GM15510 (cell line): ENCODE data around the gene IL3.

Experiments
- POLR2A ChIP-seq: IDR thresholded peaks from 3 replicates; pipeline ENCODE4 v1.6.1; 2011; ENCODE audit warnings: borderline replicate concordance; ENCODE audit not compliant: insufficient read length; ENCODE audit errors: extremely low read depth

IL3 gene

GRCh38 chr5:132060501-132061161 lies at the start of gene IL3:
Gene IL3 (plus strand): TSS chr5:132060655. CDS start chr5:132060707, 52 bp downstream.
- TF ChIP-seq POLR2A: no peak

DNA sequence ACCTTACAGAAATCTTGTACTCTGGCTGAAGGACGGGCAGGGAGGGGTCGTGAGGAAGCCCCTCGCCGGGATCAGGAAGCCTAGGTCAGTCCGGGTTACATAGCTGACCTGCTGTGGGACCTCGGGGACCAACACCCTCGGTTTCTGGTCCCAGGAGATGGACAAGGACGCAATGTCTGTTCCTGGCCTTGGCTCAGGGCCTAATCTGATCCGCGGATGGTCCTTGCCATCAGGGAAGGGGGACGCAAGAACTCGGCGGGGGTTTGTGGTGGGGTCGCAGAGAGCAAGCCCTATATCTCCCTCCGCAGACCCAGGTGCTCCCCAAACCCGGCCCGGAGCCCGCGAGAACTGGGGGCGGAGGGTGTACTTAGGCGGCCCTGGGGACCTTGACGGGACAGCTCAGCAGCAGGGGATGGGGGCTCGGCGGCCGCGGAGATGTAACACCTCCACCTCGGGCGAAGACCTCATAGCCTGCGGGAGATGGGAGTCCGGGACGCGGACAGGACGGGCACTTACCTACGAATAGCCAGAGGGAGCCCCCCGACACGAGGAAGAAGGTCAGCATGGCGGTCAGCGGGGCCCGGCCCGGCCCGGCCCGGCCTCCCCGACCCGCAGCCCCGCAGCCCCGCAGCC lies 49.4 kb upstream of the IL3 start:
- TF ChIP-seq POLR2A: no peak

GRCh38 chr5:132011622-132012343 lies 48.7 kb upstream of the IL3 start, which contains the start of gene ACSL6:
Gene ACSL6 (minus strand): TSS chr5:132011658. CDS start chr5:132011553, 105 bp downstream.
- no peak for TF ChIP-seq POLR2A

DNA sequence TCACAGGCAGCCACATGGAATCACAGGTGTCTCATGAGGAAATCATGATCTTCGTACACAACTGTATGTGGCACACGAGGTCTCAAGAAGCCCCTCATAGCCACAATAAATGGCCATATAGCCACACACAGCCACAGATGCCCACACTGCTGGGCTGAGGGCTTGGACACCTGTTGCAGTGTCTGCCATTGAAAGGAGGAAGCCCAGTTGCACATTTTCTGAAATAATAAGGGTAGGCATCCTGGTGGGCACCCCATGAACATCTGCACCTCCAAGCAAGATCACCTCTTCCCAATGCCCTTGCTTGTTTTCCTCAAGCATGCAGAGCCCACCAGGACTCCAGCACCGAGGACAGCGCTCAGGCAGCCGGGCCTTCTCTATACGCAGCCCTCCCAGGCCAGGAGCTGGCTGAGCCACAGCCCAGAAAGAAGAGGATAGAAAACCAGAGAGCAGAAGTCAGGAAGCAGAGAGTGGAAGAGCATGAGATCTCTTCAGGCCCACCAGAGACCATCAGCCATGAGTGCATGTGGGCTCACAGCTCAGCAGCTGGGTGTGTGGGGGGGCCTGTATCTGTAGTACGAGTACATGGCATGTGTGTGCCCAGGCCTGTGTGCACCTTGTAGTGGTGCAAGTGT lies 48.0 kb upstream of the IL3 start:
- TF ChIP-seq POLR2A: no peak

DNA sequence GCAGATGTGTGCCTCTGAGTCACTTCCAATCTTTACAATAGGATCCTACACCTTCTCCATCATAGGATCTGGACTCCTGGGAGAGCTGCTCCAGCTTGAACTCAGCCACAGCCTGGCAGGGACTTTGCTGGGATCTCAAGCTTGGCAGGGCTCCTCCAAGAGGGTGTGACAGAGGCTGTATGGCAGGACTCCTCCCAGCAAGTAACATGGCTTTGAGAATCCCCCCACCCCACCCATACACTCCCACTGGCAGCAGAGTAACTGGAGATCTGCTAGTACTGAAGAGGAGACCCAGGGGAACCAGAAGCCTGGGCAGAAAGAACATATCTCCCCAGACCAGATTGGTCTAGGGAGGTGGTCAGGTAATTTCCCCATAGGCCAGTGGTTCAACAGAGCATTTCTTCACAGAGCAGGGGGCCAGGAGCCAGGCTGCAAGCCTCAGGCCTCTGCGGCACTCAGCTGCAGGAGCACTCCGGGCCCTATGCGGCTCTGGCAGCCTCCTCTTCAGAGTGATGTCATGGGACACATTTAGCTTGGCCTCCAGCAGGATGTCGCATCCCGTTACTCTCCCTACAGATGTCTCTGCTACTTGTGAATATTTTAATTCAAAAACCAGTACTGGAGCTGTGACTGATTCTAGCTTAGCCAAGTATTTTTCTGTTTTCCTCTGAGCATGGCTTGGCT lies 47.3 kb upstream of the IL3 start:
- TF ChIP-seq POLR2A: no peak

DNA sequence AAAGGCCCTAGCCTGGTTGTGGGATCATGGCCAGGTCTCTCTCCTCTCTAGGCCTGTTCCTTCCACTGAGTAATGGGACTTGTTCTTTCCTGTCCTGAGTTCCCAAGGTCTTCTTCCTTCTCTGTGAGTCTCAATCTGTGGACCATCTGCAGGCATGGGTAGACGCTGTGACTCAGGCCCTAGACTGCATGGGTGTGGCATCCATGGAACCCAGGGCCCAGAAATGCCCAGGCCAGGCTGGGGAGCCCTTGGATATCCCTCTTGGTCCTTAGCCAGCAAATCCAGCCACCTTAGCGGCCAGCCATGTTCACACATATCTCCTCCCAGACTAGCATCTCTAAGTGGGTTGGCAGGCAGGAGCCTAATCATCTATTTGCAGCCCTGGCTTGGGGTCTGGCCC lies 46.7 kb upstream of the IL3 start:
- no peak for TF ChIP-seq POLR2A

GRCh38 chr5:132016721-132017250 lies 43.7 kb upstream of the IL3 start:
- TF ChIP-seq POLR2A: no peak

- TF ChIP-seq POLR2A: no peak
Measured at GRCh38 chr5:132017316-132017715, 43.1 kb upstream of the IL3 start.

- TF ChIP-seq POLR2A: no peak
Measured at GRCh38 chr5:132017738-132018625, 42.5 kb upstream of the IL3 start.

DNA sequence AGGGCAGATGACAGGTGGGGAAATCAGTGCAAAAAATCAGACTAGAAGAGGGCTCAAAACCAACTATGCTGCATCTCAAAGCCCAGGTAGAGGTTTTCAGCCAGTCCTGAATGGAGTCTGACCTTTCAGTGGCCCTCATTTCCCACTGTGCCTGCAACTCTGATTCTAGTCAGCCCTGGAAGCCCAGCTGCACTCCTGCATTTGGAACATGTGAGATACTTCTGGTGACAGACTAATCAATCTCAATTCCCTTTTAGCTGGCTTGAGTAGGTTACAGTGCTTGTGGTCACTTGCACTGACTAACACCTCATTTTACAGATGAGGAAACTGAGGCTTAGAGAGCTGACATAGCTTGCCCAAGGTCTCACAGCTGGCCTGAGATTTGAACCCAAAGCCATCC lies 41.1 kb upstream of the IL3 start:
- TF ChIP-seq POLR2A: no peak

DNA sequence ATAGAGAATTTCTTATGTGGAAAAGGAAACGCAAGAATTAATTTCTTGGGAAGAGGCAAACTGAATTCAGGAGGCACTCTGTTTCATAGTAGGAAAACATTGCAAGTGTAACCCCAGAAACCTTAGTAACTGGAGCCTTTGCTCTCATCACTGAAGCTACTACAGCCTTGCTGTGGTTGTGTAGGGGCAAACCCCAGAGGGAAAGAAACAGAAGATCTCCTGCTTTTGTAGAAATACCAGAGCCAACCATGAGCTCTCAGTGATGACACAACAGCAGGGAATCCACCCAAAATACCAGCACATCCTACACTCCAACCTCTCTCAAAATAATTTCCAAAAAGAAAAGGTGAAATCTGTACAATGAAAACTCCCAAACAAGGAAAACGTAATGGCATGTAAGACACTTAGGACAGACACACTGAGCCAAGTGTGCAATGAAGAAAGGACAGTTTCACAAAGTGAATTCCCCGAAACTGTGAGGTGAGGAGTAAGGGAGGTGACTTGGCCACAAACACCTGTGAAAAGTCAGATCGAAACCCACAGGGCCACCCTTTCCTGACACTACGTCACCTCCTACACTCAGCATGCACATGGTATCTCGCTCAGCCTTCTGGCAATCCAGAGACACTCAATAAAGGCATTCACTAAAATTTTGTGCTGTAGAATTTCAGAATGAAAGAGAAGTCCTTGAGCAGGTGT lies 40.4 kb upstream of the IL3 start:
- TF ChIP-seq POLR2A: no peak

DNA sequence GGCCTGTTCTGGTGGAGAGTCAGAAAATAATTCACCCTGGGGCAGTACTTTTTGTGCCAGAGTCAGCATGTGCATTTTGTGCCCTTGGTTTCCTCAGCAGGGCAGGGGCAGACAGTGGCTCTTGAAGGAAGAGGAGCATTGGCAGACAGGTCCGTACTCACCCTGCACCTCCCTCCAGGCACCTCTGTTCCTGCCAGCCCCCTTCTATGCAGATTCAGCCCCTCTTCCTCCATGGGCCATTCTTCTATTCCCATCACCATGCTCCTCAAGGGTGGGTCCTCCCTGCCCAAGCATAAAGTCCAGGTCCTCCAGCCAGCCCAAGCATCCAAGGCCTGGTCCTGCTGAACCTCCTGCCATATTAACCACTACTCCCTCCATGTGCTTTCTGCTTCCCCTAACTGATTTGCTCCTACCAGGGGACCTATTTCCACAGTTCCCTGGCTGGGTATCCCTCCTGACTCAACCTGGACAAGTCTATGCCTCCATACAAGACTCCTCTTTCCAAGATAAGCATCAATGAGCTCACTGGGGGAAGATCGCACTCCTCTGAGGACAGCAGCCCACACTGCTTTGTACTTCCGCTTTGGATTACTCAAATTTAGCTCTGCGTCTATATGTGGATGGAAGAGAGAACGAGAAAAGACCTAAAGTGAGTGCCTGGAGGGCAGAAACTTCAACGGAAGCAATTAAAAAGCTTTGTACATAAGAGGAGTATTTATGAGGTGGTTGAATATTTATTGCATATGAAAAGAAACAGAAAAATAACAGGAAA lies 39.7 kb upstream of the IL3 start:
- no peak for TF ChIP-seq POLR2A
